Stomach (tissue), 4 donors: ENCODE results near the gene KRTAP10-3.

ENCODE experiments used
- EP300 ChIP-seq: sonication (generic); formaldehyde crosslinking; IDR thresholded peaks from one replicate; pipeline ENCODE4 v1.6.1; 2017; ENCODE audit warnings: antibody characterized with exemption
- POLR2A ChIP-seq, 4 donors: fragments of 450-650 bp; IDR thresholded peaks; one replicate each; pipeline ENCODE4 v1.6.1; 2016; ENCODE audit warnings: antibody characterized with exemption in 4 of 4, control low read depth in 2 of 4, mild to moderate bottlenecking in 1 of 4, moderate library complexity in 1 of 4
- TF ChIP-seq, protein P1 (sequence below), 7 experiments: fragments of 450-650 bp in 4 of 7; fragments of 200-600 bp in 3 of 7; sonication (generic) in 3 of 7; IDR thresholded peaks; one replicate each; pipeline ENCODE4 v1.5.1; 2016 to 2019; ENCODE audit warnings: antibody characterized with exemption in 7 of 7, control low read depth in 2 of 7, mild to moderate bottlenecking in 1 of 7

DNA sequence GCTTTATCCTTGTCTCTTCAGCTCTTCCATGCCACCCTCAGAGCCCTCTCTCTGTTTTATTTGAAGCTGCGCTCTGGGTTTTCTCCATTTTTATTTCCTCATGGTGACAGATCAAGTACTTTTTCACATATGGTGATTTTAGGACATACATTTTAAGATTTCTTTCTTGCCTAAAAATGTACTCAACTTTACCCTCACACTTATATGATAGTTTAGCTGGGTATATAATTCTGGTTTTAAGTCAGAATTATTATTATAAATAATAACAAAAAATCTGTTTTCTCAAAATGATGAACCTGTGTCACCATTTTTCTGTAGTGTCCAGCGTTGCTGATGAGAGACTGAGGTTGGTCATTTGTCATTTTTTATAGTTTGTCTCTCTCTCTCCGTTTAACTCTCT, 22.6 kb upstream of the KRTAP10-3 start:
- TF ChIP-seq, protein P1, sequence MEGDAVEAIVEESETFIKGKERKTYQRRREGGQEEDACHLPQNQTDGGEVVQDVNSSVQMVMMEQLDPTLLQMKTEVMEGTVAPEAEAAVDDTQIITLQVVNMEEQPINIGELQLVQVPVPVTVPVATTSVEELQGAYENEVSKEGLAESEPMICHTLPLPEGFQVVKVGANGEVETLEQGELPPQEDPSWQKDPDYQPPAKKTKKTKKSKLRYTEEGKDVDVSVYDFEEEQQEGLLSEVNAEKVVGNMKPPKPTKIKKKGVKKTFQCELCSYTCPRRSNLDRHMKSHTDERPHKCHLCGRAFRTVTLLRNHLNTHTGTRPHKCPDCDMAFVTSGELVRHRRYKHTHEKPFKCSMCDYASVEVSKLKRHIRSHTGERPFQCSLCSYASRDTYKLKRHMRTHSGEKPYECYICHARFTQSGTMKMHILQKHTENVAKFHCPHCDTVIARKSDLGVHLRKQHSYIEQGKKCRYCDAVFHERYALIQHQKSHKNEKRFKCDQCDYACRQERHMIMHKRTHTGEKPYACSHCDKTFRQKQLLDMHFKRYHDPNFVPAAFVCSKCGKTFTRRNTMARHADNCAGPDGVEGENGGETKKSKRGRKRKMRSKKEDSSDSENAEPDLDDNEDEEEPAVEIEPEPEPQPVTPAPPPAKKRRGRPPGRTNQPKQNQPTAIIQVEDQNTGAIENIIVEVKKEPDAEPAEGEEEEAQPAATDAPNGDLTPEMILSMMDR (IDR thresholded peaks at IDR 0.05), result no peak
- TF ChIP-seq EP300, result no peak
- no peak for TF ChIP-seq POLR2A (IDR thresholded peaks at IDR 0.05)
